ENCODE measurements around the gene PTPN9.

DNA sequence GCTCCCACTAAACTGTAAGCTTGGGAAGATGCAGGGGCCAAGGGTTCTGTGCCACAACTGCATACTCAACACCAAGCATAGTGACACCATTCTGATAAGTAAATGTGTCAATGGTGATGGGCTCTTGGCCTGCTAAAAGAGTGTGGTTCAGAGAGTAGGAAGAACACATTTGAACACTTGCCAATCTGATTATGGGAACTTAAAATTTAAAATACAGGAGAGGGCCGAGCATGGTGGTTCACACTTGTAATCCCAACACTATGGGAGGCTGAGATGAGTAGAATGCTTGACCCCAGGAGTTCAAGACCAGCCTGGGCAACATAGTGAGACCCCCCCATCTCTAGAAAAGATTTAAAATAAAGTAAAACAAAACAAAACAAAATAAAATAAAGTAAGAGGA is 34.1 kb downstream of the PTPN9 start:
- TF ChIP-seq, protein P1, sequence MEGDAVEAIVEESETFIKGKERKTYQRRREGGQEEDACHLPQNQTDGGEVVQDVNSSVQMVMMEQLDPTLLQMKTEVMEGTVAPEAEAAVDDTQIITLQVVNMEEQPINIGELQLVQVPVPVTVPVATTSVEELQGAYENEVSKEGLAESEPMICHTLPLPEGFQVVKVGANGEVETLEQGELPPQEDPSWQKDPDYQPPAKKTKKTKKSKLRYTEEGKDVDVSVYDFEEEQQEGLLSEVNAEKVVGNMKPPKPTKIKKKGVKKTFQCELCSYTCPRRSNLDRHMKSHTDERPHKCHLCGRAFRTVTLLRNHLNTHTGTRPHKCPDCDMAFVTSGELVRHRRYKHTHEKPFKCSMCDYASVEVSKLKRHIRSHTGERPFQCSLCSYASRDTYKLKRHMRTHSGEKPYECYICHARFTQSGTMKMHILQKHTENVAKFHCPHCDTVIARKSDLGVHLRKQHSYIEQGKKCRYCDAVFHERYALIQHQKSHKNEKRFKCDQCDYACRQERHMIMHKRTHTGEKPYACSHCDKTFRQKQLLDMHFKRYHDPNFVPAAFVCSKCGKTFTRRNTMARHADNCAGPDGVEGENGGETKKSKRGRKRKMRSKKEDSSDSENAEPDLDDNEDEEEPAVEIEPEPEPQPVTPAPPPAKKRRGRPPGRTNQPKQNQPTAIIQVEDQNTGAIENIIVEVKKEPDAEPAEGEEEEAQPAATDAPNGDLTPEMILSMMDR (IDR thresholded peaks at IDR 0.05; ENCODE audit: low read depth, low read length): no peak
- no peak for TF ChIP-seq EZH2phosphoT487 (IDR thresholded peaks at IDR 0.05; ENCODE audit: low read depth)

Data from OCI-LY3 (cell line).